Measurements from ENCODE around the gene C18orf63.

Gene C18orf63

GRCh38 chr18:74346206-74346605 is 30.6 kb downstream of the C18orf63 start:
- no peak for DNase-seq (ENCODE audit: low read depth)
- TF ChIP-seq CTCF (IDR thresholded peaks at IDR 0.05; ENCODE audit: low read depth, low read length), result no peak
- no peak for TF ChIP-seq MYC (IDR thresholded peaks at IDR 0.05; ENCODE audit: low read depth, low read length)
- no peak for TF ChIP-seq MAX (IDR thresholded peaks at IDR 0.05; ENCODE audit: low read depth, low read length)
- TF ChIP-seq POLR2A (IDR thresholded peaks at IDR 0.05; ENCODE audit: extremely low read depth, insufficient read length), result no peak
- H3K4me3 ChIP-seq (ENCODE audit: low read depth, low read length), result no peak overlapping the region

GRCh38 chr18:74348581-74348980 is 32.9 kb downstream of the C18orf63 start:
- TF ChIP-seq MAX (IDR thresholded peaks at IDR 0.05; ENCODE audit: low read depth, low read length), result no peak
- no peak for TF ChIP-seq POLR2A (IDR thresholded peaks at IDR 0.05; ENCODE audit: extremely low read depth, insufficient read length)
- TF ChIP-seq CTCF (IDR thresholded peaks at IDR 0.05; ENCODE audit: low read depth, low read length), result no peak
- no peak for TF ChIP-seq MYC (IDR thresholded peaks at IDR 0.05; ENCODE audit: low read depth, low read length)
- no peak overlapping the region for H3K4me3 ChIP-seq (ENCODE audit: low read depth, low read length)
- DNase-seq (ENCODE audit: low read depth), result no peak

- DNase-seq (ENCODE audit: low read depth), result peak; percentile 11
- TF ChIP-seq CTCF (IDR thresholded peaks at IDR 0.05; ENCODE audit: low read depth, low read length), result no peak
- TF ChIP-seq MAX (IDR thresholded peaks at IDR 0.05; ENCODE audit: low read depth, low read length), result no peak
- TF ChIP-seq POLR2A (IDR thresholded peaks at IDR 0.05; ENCODE audit: extremely low read depth, insufficient read length), result no peak
- no peak for TF ChIP-seq MYC (IDR thresholded peaks at IDR 0.05; ENCODE audit: low read depth, low read length)
Observed at GRCh38 chr18:74351354-74351753, 35.7 kb downstream of the C18orf63 start.

GRCh38 chr18:74353169-74353775 is 37.6 kb downstream of the C18orf63 start:
- DNase-seq (ENCODE audit: low read depth), result peak; percentile 48

More at GRCh38 chr18:74351354-74351753, 35.7 kb downstream of the C18orf63 start:
- H3K4me3 ChIP-seq (ENCODE audit: low read depth, low read length), result no peak overlapping the region

GRCh38 chr18:74356959-74357358 is 41.3 kb downstream of the C18orf63 start:
- no peak for TF ChIP-seq MYC (IDR thresholded peaks at IDR 0.05; ENCODE audit: low read depth, low read length)
- TF ChIP-seq MAX (IDR thresholded peaks at IDR 0.05; ENCODE audit: low read depth, low read length), result no peak
- no peak for TF ChIP-seq CTCF (IDR thresholded peaks at IDR 0.05; ENCODE audit: low read depth, low read length)
- no peak for TF ChIP-seq POLR2A (IDR thresholded peaks at IDR 0.05; ENCODE audit: extremely low read depth, insufficient read length)

More at GRCh38 chr18:74353169-74353775, 37.6 kb downstream of the C18orf63 start:
- TF ChIP-seq CTCF (IDR thresholded peaks at IDR 0.05; ENCODE audit: low read depth, low read length), result peak; percentile 59
- no peak for TF ChIP-seq MYC (IDR thresholded peaks at IDR 0.05; ENCODE audit: low read depth, low read length)
- no peak for TF ChIP-seq MAX (IDR thresholded peaks at IDR 0.05; ENCODE audit: low read depth, low read length)
- TF ChIP-seq POLR2A (IDR thresholded peaks at IDR 0.05; ENCODE audit: extremely low read depth, insufficient read length), result no peak
- H3K4me3 ChIP-seq (ENCODE audit: low read depth, low read length), result no peak overlapping the region

More at GRCh38 chr18:74356959-74357358, 41.3 kb downstream of the C18orf63 start:
- H3K4me3 ChIP-seq (ENCODE audit: low read depth, low read length), result no peak overlapping the region
- no peak for DNase-seq (ENCODE audit: low read depth)

Data from NB4 (cell line).